Neuronal stem cell (in vitro differentiated cells): ENCODE data around the gene IQCK.
"Not testable (repeated sequence)": the region's sequence is repeated elsewhere in the genome, so short reads cannot be mapped to it uniquely, and the experiment has no call there.

ENCODE experiments used
- DNase-seq: peaks from one replicate; pipeline ENCODE4 v3.0.0-alpha.2; 2013; ENCODE audit warnings: low spot score
- H2AFZ ChIP-seq: one replicate; pipeline ENCODE4 v1.6.1; 2013; ENCODE audit warnings: mild to moderate bottlenecking, low read length, inconsistent platforms
- H2AK5ac ChIP-seq: 2 replicates; pipeline ENCODE4 v1.6.1; 2013; ENCODE audit warnings: low read depth, mild to moderate bottlenecking, inconsistent platforms, low read length, moderate library complexity, mixed read lengths
- H2BK120ac ChIP-seq: 2 replicates; pipeline ENCODE4 v1.6.1; 2013; ENCODE audit warnings: low read depth, mild to moderate bottlenecking, inconsistent platforms, low read length, moderate library complexity, mixed read lengths
- H2BK12ac ChIP-seq: one replicate; pipeline ENCODE4 v1.6.1; 2013; ENCODE audit warnings: low read length, inconsistent platforms
- H2BK15ac ChIP-seq: 2 replicates; pipeline ENCODE4 v1.6.1; 2013; ENCODE audit warnings: mild to moderate bottlenecking, low read length, inconsistent platforms, mixed read lengths
- H2BK5ac ChIP-seq: one replicate; pipeline ENCODE4 v1.6.1; 2013; ENCODE audit warnings: inconsistent platforms, mild to moderate bottlenecking, low read length, moderate library complexity
- H3K14ac ChIP-seq: one replicate; pipeline ENCODE4 v1.6.1; 2013; ENCODE audit warnings: low read length, inconsistent platforms
- H3K18ac ChIP-seq: 2 replicates; pipeline ENCODE4 v1.6.1; 2013; ENCODE audit warnings: low read length, inconsistent platforms
- H3K23ac ChIP-seq: 2 replicates; pipeline ENCODE4 v1.6.1; 2013; ENCODE audit warnings: low read depth, mild to moderate bottlenecking, mixed read lengths, low read length, inconsistent platforms; ENCODE audit not compliant: poor library complexity
- H3K27ac ChIP-seq: replicated peaks from 3 replicates; pipeline ENCODE4 v1.5.1; 2013; ENCODE audit warnings: low read length, inconsistent platforms
- H3K27me3 ChIP-seq, 3 experiments: 2 replicates each; pipeline ENCODE4 v1.6.1; 2013; ENCODE audit warnings: low read length in 3 of 3, mild to moderate bottlenecking in 2 of 3, inconsistent platforms in 1 of 3, low read depth in 1 of 3, mixed read lengths in 1 of 3, moderate library complexity in 1 of 3; ENCODE audit not compliant: control insufficient read depth in 3 of 3, insufficient read depth in 3 of 3
- H3K36me3 ChIP-seq, 2 donors: replicated peaks in 1 of 2; 2 replicates each; pipeline ENCODE4 v1.6.1; 2013; ENCODE audit warnings: low read length in 2 of 2; ENCODE audit not compliant: control insufficient read depth in 2 of 2, insufficient read depth in 2 of 2
- H3K4ac ChIP-seq: 2 replicates; pipeline ENCODE4 v1.6.1; 2013; ENCODE audit warnings: inconsistent platforms, mild to moderate bottlenecking, low read length, moderate library complexity
- H3K4me1 ChIP-seq, 2 donors: 1 replicate in 1 of 2; 2 replicates in 1 of 2; pipeline ENCODE4 v1.6.1; 2013; ENCODE audit warnings: low read length in 2 of 2, low read depth in 1 of 2; ENCODE audit not compliant: control insufficient read depth in 2 of 2, insufficient read depth in 1 of 2
- H3K4me2 ChIP-seq: one replicate; pipeline ENCODE4 v1.6.1; 2013; ENCODE audit warnings: mild to moderate bottlenecking, low read length, inconsistent platforms; ENCODE audit not compliant: insufficient read depth, poor library complexity, severe bottlenecking
- H3K4me3 ChIP-seq, 2 donors: 2 replicates each; pipeline ENCODE4 v1.5.1; 2013; ENCODE audit warnings: low read length in 2 of 2, mild to moderate bottlenecking in 2 of 2, inconsistent platforms in 1 of 2, moderate library complexity in 1 of 2
- H3K79me1 ChIP-seq: one replicate; pipeline ENCODE4 v1.6.1; 2013; ENCODE audit warnings: low read depth, mild to moderate bottlenecking, inconsistent platforms, low read length, moderate library complexity
- H3K9ac ChIP-seq: one replicate; pipeline ENCODE4 v1.6.1; 2013; ENCODE audit warnings: mild to moderate bottlenecking, low read depth, low read length, inconsistent platforms; ENCODE audit not compliant: poor library complexity
- H3K9me3 ChIP-seq, 2 donors: replicated peaks in 1 of 2; 2 replicates each; pipeline versions ENCODE3 to v1.6.1; 2013; ENCODE audit warnings: low read length in 2 of 2, mild to moderate bottlenecking in 2 of 2, inconsistent platforms in 1 of 2, low read depth in 1 of 2, mixed read lengths in 1 of 2, moderate library complexity in 1 of 2; ENCODE audit not compliant: control insufficient read depth in 2 of 2, insufficient read depth in 1 of 2
- H4K8ac ChIP-seq: one replicate; pipeline ENCODE4 v1.6.1; 2013; ENCODE audit warnings: low read depth, mild to moderate bottlenecking, inconsistent platforms, low read length, moderate library complexity
- H4K91ac ChIP-seq: one replicate; pipeline ENCODE4 v1.6.1; 2013; ENCODE audit warnings: low read length, low read depth, mild to moderate bottlenecking, inconsistent platforms; ENCODE audit not compliant: poor library complexity
- WGBS, 2 donors: extraction: QIAGEN DNeasy Blood & Tissue Kit; methylation state at CpG; one replicate each; pipeline ENCODE4 v1.1.7; 2013; ENCODE audit warnings: missing lambda C conversion rate in 2 of 2, mixed read lengths in 1 of 2; ENCODE audit not compliant: insufficient read length in 2 of 2, insufficient replicate concordance in 1 of 2; ENCODE audit errors: extremely low coverage in 2 of 2; 5-methylcytosine and 5-hydroxymethylcytosine counted together

Gene IQCK

GRCh38 chr16:19785081-19785480, 67.0 kb downstream of the IQCK start:
- Histone ChIP-seq H2BK5ac (no peak overlapping the region), H2AFZ (no peak overlapping the region), H3K23ac (no peak overlapping the region), H3K79me1 (no peaks in the 10 kb centered on the region), H3K4me3 (no peak overlapping the region), H3K4me2 (no peak overlapping the region), H3K27me3 (no peaks in the 10 kb centered on the region), H3K14ac (no peak overlapping the region), H2BK15ac (no peak overlapping the region), H3K27ac (no peak overlapping the region), H3K4me1 (peaks cover 6 to 16% of the 10 kb centered on the region in 2 donors), H2BK120ac (no peak overlapping the region), H3K9ac (no peak overlapping the region), H3K9me3 (no peaks in the 10 kb centered on the region), H3K36me3 (no peaks in the 10 kb centered on the region), H2AK5ac (no peak overlapping the region), H3K18ac (no peak overlapping the region), H4K91ac (no peak overlapping the region), H3K4ac (no peak overlapping the region), H2BK12ac (no peak overlapping the region), H4K8ac (no peak overlapping the region)
- DNase-seq, result no peak
- no CpG with 5 or more reads among the region's 1 CpG for WGBS, 2 donors

GRCh38 chr16:19785512-19786130, 67.5 kb downstream of the IQCK start:
- H3K4ac ChIP-seq, result no peak overlapping the region
- no peak overlapping the region for H4K91ac ChIP-seq

GRCh38 chr16:19801369-19801768, 83.3 kb downstream of the IQCK start:
- not testable (repeated sequence) for H2BK12ac ChIP-seq, H3K18ac ChIP-seq, H2BK5ac ChIP-seq, H3K23ac ChIP-seq, DNase-seq, H4K8ac ChIP-seq, H3K14ac ChIP-seq, H3K4me2 ChIP-seq, H3K27me3 ChIP-seq, H3K36me3 ChIP-seq, H3K4me1 ChIP-seq, H2AFZ ChIP-seq, H3K4me3 ChIP-seq, H3K27ac ChIP-seq, H2BK15ac ChIP-seq, H2AK5ac ChIP-seq, H3K9ac ChIP-seq, H4K91ac ChIP-seq, H2BK120ac ChIP-seq, H3K4ac ChIP-seq, H3K79me1 ChIP-seq
- H3K9me3 ChIP-seq, result peaks cover 4 to 13% of the 10 kb centered on the region in 2 donors
- no CpG with 5 or more reads among the region's 5 CpGs for WGBS, 2 donors

More at GRCh38 chr16:19785512-19786130, 67.5 kb downstream of the IQCK start:
- H3K27me3 ChIP-seq, result no peaks in the 10 kb centered on the region
- no peak overlapping the region for H3K27ac ChIP-seq
- H3K4me1 ChIP-seq, result peaks cover 6 to 16% of the 10 kb centered on the region in 2 donors
- no peak overlapping the region for H2BK120ac ChIP-seq
- WGBS, 2 donors, result no CpG with 5 or more reads among the region's 10 CpGs
- no peak overlapping the region for H3K18ac ChIP-seq
- no peak overlapping the region for H2BK12ac ChIP-seq
- no peak overlapping the region for H3K9ac ChIP-seq
- no peak overlapping the region for H4K8ac ChIP-seq
- no peaks in the 10 kb centered on the region for H3K9me3 ChIP-seq
- no peak overlapping the region for H2AK5ac ChIP-seq
- H3K4me3 ChIP-seq, result no peak overlapping the region
- no peak overlapping the region for H3K23ac ChIP-seq
- no peak overlapping the region for H3K4me2 ChIP-seq
- H3K14ac ChIP-seq, result no peak overlapping the region
- H2BK5ac ChIP-seq, result no peak overlapping the region
- H2AFZ ChIP-seq, result no peak overlapping the region
- H3K79me1 ChIP-seq, result no peaks in the 10 kb centered on the region
- no peak for DNase-seq
- H3K36me3 ChIP-seq, result no peaks in the 10 kb centered on the region
- H2BK15ac ChIP-seq, result no peak overlapping the region

- H3K4ac ChIP-seq, H3K14ac ChIP-seq, H3K23ac ChIP-seq, H3K9ac ChIP-seq, H2BK5ac ChIP-seq, H3K4me2 ChIP-seq, H2BK120ac ChIP-seq, DNase-seq, H3K27ac ChIP-seq, H2BK15ac ChIP-seq, H3K4me1 ChIP-seq, H3K27me3 ChIP-seq, H3K4me3 ChIP-seq, H4K91ac ChIP-seq, H3K79me1 ChIP-seq, H2AFZ ChIP-seq, H2AK5ac ChIP-seq, H3K18ac ChIP-seq, H2BK12ac ChIP-seq, H4K8ac ChIP-seq, H3K36me3 ChIP-seq: not testable (repeated sequence)
- no CpG with 5 or more reads among the region's 4 CpGs for WGBS, 2 donors
- H3K9me3 ChIP-seq, result peaks cover 4 to 13% of the 10 kb centered on the region in 2 donors
Measured at GRCh38 chr16:19801824-19802223, 83.8 kb downstream of the IQCK start.
